Activated CD4-positive, alpha-beta memory T cell treated with anti-CD3 and anti-CD28 coated beads, Interleukin-2, amount 10 ng/mL, durations not matched to agents 7 days and 5 days (primary cell): ENCODE measurements around the gene ATP11C. TPM values are rescaled to one million over a fixed set of nuclear protein-coding genes. Genes with fewer than 3 reads are reported as not detected.

ENCODE experiments used
- CTCF ChIA-PET: fragments of 350-600 bp; sonication (Branson Sonifier 250); formaldehyde crosslinking; loops from one replicate; lab custom pipeline; 2021; ENCODE audit warnings: antibody characterized with exemption, inconsistent platforms; lab: Charles Lee
- POLR2A ChIA-PET: fragments of 350-600 bp; sonication (Branson Sonifier 250); formaldehyde crosslinking; loops from one replicate; lab custom pipeline; 2021; ENCODE audit warnings: antibody characterized with exemption; lab: Charles Lee
- DNase-seq: peaks from one replicate; pipeline ENCODE4 v3.0.0-alpha.2; 2020
- H3K27ac Mint-ChIP-seq: one replicate; pipeline ENCODE4 v1.8.0; 2021; ENCODE audit warnings: mild to moderate bottlenecking, mixed read lengths
- H3K27me3 Mint-ChIP-seq: one replicate; pipeline ENCODE4 v1.8.0; 2021; ENCODE audit warnings: mixed read lengths
- H3K36me3 Mint-ChIP-seq: one replicate; pipeline ENCODE4 v1.8.0; 2021; ENCODE audit warnings: low read depth, mixed read lengths
- H3K4me1 Mint-ChIP-seq: one replicate; pipeline ENCODE4 v1.8.0; 2021; ENCODE audit warnings: mixed read lengths
- H3K4me3 Mint-ChIP-seq: one replicate; pipeline ENCODE4 v1.8.0; 2021; ENCODE audit warnings: mild to moderate bottlenecking, mixed read lengths
- H3K9me3 Mint-ChIP-seq: one replicate; pipeline ENCODE4 v1.8.0; 2021; ENCODE audit warnings: mixed read lengths
- total RNA-seq, 2 experiments: library from RNA; stranded (reverse); gene quantifications; one replicate each; pipeline ENCODE4 v1.2.3, GENCODE V29; 2021

ATP11C gene
- total RNA-seq, 2 experiments from 2014 or later: 11.3 to 12.3 TPM

DNA sequence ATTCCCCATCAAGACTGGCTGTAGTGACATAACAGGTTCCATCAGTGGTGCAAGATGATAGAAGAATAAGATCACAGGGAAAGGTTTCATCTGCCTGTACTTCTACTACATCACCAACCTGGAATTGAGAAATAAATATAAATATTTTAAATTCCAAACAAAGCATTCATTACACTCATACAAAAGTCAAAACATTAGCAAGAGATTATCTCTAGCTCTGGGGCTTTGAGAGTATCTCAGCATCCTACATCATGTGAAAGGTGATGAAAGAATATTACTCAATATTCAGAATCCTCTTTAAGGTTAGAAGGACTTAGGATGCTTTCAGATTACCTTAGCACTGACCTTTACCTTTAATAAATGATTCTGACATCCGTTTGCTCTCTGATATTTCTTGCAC lies 128.4 kb downstream of the ATP11C start:
- H3K27ac Mint-ChIP-seq: no peak overlapping the region
- DNase-seq: no peak
- no peaks in the 10 kb centered on the region for H3K27me3 Mint-ChIP-seq
- POLR2A ChIA-PET: no interaction called here
- peaks cover 5% of the 10 kb centered on the region for H3K4me1 Mint-ChIP-seq
- CTCF ChIA-PET: no interaction called here
- H3K4me3 Mint-ChIP-seq: no peak overlapping the region
- H3K9me3 Mint-ChIP-seq: peaks cover 3% of the 10 kb centered on the region
- H3K36me3 Mint-ChIP-seq: peaks cover 20% of the 10 kb centered on the region

DNA sequence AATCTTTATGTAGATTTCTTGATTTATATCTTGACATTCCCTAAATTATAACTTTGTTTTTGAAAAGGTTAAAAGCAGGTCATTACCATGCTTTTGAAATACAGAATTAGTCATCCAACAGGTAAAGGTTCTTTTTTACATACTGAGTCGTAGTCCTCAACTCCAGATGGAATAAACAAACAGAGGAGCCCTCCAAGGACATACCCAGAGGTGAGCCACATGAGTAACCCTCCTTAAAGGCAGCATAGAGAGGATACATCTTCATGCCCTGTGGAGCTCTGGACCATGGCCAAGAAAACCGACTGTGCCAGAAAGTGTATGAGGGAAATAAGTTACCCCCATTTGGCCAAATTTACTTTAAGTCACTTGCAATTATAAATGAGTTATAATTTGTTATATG lies 129.6 kb downstream of the ATP11C start:
- no peak for DNase-seq
- no peak overlapping the region for H3K27ac Mint-ChIP-seq
- no peaks in the 10 kb centered on the region for H3K27me3 Mint-ChIP-seq
- ChIA-PET CTCF (no interaction called here), POLR2A (no interaction called here)
- H3K9me3 Mint-ChIP-seq: peaks cover 3% of the 10 kb centered on the region
- H3K4me1 Mint-ChIP-seq: peaks cover 5% of the 10 kb centered on the region
- H3K36me3 Mint-ChIP-seq: peaks cover 17% of the 10 kb centered on the region
- no peak overlapping the region for H3K4me3 Mint-ChIP-seq

DNA sequence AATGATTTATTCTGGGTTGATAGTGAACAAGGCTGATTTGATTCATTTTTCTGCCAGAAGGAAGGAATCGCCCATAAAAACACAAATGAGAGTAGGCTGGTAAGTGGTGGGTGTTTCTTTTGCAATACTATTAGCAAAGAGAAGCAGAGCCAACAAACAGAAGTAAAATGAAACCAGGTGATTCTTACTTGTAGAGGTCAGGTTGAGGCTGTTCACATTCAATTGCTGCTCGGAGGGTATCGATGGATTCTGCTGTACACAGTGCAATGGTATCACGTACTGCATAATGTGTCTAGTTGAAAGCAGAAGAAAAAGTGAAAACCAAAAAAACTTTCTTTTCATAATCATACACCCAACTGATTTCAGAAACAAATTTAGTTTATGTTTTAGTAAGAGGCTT lies 130.8 kb downstream of the ATP11C start:
- CTCF ChIA-PET: no interaction called here
- Mint-ChIP-seq H3K4me1 (peaks cover 5% of the 10 kb centered on the region), H3K9me3 (no peaks in the 10 kb centered on the region), H3K27me3 (no peaks in the 10 kb centered on the region), H3K36me3 (peaks cover 13% of the 10 kb centered on the region), H3K4me3 (no peak overlapping the region), H3K27ac (no peak overlapping the region)
- POLR2A ChIA-PET: no interaction called here
- no peak for DNase-seq

DNA sequence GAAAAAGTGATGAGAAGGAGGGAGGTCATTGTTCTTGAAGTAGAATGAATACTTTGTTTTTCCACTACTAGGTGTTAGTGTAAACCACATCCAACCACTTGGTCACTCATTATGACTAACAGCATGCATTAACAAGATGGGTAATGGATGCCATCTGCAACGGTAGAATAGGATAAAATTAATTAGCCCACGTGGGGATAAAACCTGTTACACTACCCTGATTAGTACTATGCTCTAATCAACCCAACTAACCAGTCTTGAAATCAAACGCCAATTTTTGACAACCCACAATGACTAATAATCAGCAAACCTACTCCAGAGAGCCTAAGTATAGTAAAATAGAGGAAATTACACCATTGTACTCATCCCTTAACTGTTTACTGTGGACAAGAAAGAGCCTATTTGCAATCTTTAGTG lies 131.4 kb downstream of the ATP11C start:
- Mint-ChIP-seq H3K4me1 (peaks cover 5% of the 10 kb centered on the region), H3K9me3 (no peaks in the 10 kb centered on the region), H3K27me3 (no peaks in the 10 kb centered on the region), H3K27ac (no peak overlapping the region), H3K36me3 (peaks cover 13% of the 10 kb centered on the region), H3K4me3 (no peak overlapping the region)
- CTCF ChIA-PET: no interaction called here
- DNase-seq: no peak
- POLR2A ChIA-PET: no interaction called here

DNA sequence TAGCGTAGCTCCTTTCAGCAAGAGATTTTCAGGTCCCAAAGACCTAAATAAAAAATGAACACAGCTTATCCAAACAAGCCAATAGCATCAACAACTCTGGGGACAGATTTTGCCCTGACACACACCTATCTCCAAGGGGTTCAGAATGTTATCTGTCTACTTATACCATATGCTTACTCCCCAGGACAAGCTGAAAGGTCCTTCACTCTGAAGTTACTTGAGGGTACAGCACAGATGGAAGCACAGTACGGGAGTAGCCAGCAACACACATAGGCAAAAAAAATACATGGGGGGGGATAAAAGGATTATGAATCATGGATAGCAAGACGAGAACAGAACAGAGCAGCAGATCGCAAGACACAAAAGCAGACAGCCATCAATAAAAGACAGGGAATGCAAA lies 134.2 kb downstream of the ATP11C start:
- no peak overlapping the region for H3K4me3 Mint-ChIP-seq
- no peaks in the 10 kb centered on the region for H3K9me3 Mint-ChIP-seq
- H3K36me3 Mint-ChIP-seq: peaks cover 10% of the 10 kb centered on the region
- DNase-seq: no peak
- H3K27ac Mint-ChIP-seq: no peak overlapping the region
- ChIA-PET CTCF (no interaction called here), POLR2A (no interaction called here)
- H3K27me3 Mint-ChIP-seq: no peaks in the 10 kb centered on the region
- H3K4me1 Mint-ChIP-seq: peaks cover 12% of the 10 kb centered on the region

DNA sequence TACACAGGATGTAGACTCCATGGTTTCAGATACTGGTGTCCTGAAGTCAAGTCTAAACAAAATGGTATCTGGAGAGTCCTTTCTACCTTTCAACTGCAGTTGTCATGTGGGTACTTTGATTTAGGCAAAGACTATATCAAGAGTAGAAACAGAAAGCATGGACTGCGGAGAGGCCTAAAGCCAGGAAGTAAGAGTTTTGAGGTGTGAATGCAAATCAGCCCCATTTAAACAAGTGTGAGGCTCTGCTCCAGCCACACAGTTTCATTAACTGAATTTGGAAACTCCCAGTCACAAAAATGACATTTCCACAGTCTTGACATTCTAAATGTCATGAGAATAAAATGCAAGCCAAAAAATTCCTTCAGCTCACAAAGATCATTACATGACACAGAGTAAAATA lies 137.7 kb downstream of the ATP11C start:
- ChIA-PET CTCF (no interaction called here), POLR2A (no interaction called here)
- H3K4me3 Mint-ChIP-seq: no peak overlapping the region
- no peak for DNase-seq
- no peaks in the 10 kb centered on the region for H3K9me3 Mint-ChIP-seq
- no peaks in the 10 kb centered on the region for H3K27me3 Mint-ChIP-seq
- peaks cover 7% of the 10 kb centered on the region for H3K4me1 Mint-ChIP-seq
- H3K36me3 Mint-ChIP-seq: peaks cover 2% of the 10 kb centered on the region
- H3K27ac Mint-ChIP-seq: no peak overlapping the region

DNA sequence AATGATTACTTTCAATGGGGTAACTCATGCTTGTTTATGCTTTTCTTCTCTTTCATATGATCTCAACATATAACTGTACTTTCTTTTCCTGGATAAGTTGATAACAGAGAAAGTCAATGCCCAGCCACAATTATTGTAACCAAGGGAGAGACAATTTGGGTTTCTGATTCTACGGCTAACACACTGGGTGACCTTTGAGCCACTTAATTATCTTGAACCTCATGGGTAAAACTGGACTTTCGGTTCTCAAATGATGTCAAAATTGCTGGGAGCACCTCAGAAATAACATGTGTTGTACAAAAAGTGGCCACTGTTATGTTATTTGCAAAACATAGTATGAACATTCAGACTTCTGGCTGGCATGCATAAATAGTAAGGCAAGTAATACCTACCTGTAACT lies 145.3 kb downstream of the ATP11C start:
- Mint-ChIP-seq H3K4me3 (no peak overlapping the region), H3K27me3 (no peaks in the 10 kb centered on the region), H3K27ac (no peak overlapping the region), H3K4me1 (no peaks in the 10 kb centered on the region), H3K9me3 (no peaks in the 10 kb centered on the region), H3K36me3 (peaks cover 9% of the 10 kb centered on the region)
- ChIA-PET POLR2A (no interaction called here), CTCF (no interaction called here)
- no peak for DNase-seq

DNA sequence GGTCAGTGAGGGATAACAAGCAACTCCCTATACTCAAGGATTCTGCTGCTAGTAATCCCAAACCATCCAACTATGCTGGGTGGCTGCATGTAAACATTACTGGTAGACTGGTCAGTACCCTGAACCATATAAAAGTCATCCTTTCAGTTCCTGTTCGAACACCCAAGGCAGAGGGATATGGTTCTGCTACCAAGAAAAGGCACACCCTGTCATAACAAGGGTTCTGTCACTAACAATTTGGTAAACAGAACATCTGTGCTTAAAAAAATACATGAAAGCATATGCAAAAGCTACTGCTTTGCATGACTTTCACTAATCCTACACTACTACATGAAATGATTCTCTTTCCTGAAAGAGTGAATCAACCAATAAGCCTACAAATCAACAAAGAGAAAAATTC lies 148.0 kb downstream of the ATP11C start:
- no peak overlapping the region for H3K4me3 Mint-ChIP-seq
- POLR2A ChIA-PET: no interaction called here
- no peak for DNase-seq
- CTCF ChIA-PET: no interaction called here
- H3K4me1 Mint-ChIP-seq: no peaks in the 10 kb centered on the region
- H3K27me3 Mint-ChIP-seq: no peaks in the 10 kb centered on the region
- H3K36me3 Mint-ChIP-seq: peaks cover 10% of the 10 kb centered on the region
- no peaks in the 10 kb centered on the region for H3K9me3 Mint-ChIP-seq
- H3K27ac Mint-ChIP-seq: no peak overlapping the region

DNA sequence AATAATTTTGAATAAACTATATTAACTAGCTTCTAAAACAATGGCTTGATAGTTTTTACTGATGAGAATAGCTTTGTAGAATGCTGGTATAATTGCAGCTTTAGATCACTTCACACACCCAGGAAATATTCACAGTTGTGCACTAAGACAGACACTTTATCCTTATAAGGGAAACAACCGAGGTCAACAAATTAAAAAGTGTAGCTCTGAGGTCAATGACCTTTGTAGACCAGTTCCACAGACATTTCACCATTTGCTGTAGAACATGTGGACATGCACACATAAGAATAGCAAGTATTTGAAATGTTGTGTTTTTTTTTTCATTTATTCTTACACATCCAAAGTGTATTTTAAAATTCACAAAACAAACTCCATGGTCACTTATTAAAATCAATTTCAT lies 148.9 kb downstream of the ATP11C start:
- Mint-ChIP-seq H3K27ac (no peak overlapping the region), H3K9me3 (no peaks in the 10 kb centered on the region), H3K4me3 (no peak overlapping the region), H3K4me1 (no peaks in the 10 kb centered on the region), H3K36me3 (peaks cover 11% of the 10 kb centered on the region), H3K27me3 (no peaks in the 10 kb centered on the region)
- POLR2A ChIA-PET: no interaction called here
- no peak for DNase-seq
- CTCF ChIA-PET: no interaction called here

DNA sequence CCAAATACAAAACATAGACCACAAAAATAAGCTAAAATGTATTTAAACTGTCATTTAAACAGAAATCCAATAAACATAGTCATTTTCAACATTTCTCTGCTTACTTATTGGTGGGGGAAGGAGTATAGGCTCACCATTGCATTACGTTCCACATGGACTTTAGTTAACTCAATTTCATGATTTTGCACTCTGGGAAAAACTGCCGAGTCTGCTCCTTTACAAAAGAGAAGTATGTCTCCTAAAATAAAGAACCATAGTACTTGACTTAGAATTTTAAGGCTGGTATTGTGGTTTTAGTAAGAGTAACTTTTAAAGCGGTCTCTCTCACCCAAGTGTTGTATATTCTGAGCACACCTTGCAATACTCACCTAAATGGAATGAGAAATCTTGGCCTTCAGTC lies 149.8 kb downstream of the ATP11C start:
- CTCF ChIA-PET: no interaction called here

DNA sequence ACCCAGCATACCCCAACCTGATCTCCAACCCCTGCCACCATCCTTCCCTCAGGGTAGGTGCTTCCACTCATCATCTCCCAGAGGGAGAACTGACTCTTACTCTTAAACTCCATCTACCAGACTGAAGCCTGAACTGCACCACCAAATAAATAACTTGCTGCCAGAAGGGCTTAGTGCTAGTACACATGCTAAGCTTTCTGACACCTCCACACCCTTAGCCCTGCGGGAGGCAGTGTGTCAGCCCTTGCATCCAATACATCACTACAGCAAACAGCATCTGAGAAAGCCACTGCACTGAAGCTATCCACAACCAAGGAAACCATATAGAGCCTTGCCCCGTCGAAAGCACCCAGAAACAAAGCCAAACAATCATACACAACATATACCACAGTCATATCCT lies 156.3 kb downstream of the ATP11C start:
- Mint-ChIP-seq H3K27ac (no peak overlapping the region), H3K9me3 (peaks cover 6% of the 10 kb centered on the region), H3K4me3 (no peak overlapping the region), H3K36me3 (peaks cover 32% of the 10 kb centered on the region), H3K4me1 (no peaks in the 10 kb centered on the region), H3K27me3 (no peaks in the 10 kb centered on the region)
- DNase-seq: no peak
- ChIA-PET POLR2A (no interaction called here), CTCF (no interaction called here)

More for the DNA sequence above, 149.8 kb downstream of the ATP11C start:
- no peaks in the 10 kb centered on the region for H3K27me3 Mint-ChIP-seq
- H3K36me3 Mint-ChIP-seq: peaks cover 11% of the 10 kb centered on the region
- DNase-seq: no peak
- H3K27ac Mint-ChIP-seq: no peak overlapping the region
- no peaks in the 10 kb centered on the region for H3K9me3 Mint-ChIP-seq
- POLR2A ChIA-PET: no interaction called here
- H3K4me1 Mint-ChIP-seq: no peaks in the 10 kb centered on the region
- no peak overlapping the region for H3K4me3 Mint-ChIP-seq

DNA sequence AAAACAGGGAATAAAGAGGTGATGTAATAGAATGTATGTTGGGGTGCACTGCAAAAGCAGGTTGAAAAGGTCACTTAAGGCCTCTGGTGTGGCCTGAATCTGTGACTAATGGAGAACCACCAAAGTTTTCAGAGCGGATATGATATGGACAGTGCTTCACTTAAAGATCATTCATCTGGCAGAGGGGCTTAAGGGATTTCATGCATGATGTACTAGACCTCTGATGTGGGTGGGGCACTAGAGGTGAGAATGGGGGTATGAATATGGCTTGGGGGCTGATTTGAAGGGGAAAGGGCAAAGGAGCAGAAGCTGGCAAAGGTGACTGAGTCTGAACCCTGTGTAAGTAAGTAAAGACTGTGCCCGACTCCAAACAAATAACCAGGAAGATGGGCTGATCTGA lies 162.5 kb downstream of the ATP11C start:
- CTCF ChIA-PET: no interaction called here
- no peak for DNase-seq
- H3K4me1 Mint-ChIP-seq: no peaks in the 10 kb centered on the region
- no peaks in the 10 kb centered on the region for H3K27me3 Mint-ChIP-seq
- H3K27ac Mint-ChIP-seq: no peak overlapping the region
- POLR2A ChIA-PET: no interaction called here
- no peak overlapping the region for H3K4me3 Mint-ChIP-seq
- H3K36me3 Mint-ChIP-seq: peaks cover 40% of the 10 kb centered on the region
- peaks cover 6% of the 10 kb centered on the region for H3K9me3 Mint-ChIP-seq

DNA sequence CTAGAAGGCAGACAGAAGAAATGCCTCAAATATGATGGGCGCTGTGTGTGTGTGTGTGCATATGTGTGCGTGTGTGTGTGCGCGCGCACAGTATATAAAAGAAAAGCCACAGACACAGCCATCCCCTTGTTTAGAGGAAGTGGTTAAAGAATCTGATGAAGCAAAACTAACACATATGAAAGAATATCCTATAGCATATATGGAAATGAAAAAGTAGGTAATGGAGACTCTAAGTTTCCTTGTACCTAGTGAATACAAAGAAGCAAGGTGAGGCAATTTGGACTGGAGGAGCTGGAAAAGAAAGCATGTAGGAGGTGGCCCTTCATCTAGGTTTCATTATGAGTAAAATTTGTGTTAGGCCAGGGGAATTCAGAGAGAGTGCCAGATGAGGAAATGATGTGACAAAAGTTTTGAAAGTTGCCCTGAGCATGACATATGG lies 166.3 kb downstream of the ATP11C start:
- ChIA-PET POLR2A (interaction anchor here (1.4 kb wide), 1 partner anchor 27 kb away, joined by 4 read pairs; no protein-coding TSS in a partner anchor), CTCF (no interaction called here)
- Mint-ChIP-seq H3K9me3 (no peaks in the 10 kb centered on the region), H3K27ac (no peak overlapping the region), H3K36me3 (peaks cover 13% of the 10 kb centered on the region), H3K27me3 (no peaks in the 10 kb centered on the region), H3K4me3 (no peak overlapping the region), H3K4me1 (no peaks in the 10 kb centered on the region)
- DNase-seq: peak; percentile 58

DNA sequence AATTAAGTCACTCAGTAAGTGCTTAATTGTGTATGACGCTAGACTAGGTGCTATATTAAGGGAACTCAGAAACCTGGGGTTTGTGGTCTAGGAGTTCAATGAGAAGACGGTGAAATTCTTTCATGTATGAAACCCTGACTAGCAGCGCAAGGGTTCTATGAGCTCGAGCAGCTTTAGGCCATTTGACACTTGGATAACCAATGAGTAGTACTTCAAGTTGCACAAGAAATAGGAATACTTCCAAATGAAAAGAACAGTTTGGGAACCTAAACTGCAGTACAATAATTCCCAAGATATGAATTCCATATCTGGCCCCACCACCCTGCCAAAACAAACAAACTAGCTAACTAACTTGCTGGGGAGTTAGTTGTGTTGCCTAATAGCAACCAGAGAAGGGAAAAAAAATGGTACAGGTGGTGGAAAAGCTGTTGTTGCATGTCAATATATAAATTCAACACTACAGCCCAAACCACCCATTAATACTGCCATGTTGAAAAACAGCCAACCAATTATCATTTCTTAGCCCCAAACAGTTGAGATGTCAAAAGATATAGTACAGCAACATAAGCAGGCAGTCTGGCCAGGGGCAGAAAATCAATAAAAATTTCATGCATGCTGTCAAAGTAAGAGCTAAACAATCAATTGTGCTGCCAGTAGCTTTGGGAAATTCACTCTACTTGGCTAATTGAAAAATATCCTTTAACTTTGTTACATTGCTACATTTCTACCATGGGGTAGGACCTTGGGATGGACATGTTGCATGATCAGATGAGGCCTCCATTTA lies 170.3 kb downstream of the ATP11C start:
- Mint-ChIP-seq H3K9me3 (no peaks in the 10 kb centered on the region), H3K4me1 (no peaks in the 10 kb centered on the region), H3K27me3 (no peaks in the 10 kb centered on the region), H3K27ac (no peak overlapping the region), H3K4me3 (no peak overlapping the region), H3K36me3 (peaks cover 2% of the 10 kb centered on the region)
- POLR2A ChIA-PET: no interaction called here
- CTCF ChIA-PET: no interaction called here
- DNase-seq: no peak
